SK-N-SH treated with all-trans-retinoic acid at 6 μM for 48 hours (cell line): ENCODE measurements around the gene SLC4A5.

Experiments used
- ATAC-seq: fragments of 200-7000 bp; cut with Tn5 transposase; 3 replicates; pipeline ENCODE4 v1.9.1; 2020; ENCODE audit warnings: mild to moderate bottlenecking, moderate library complexity
- ARNTL ChIP-seq: fragments of 450-650 bp; formaldehyde crosslinking; IDR thresholded peaks from 2 replicates; pipeline ENCODE4 v1.5.0; 2020; ENCODE audit warnings: low read depth, mild to moderate bottlenecking, moderate library complexity, borderline replicate concordance
- CREB5 ChIP-seq: fragments of 250-450 bp; sonication (Bioruptor Pico); IDR thresholded peaks from 2 replicates; pipeline ENCODE4 v1.5.1; 2020; ENCODE audit warnings: low read depth, mild to moderate bottlenecking, moderate library complexity
- ESRRG ChIP-seq: fragments of 250-450 bp; sonication (Bioruptor Pico); IDR thresholded peaks from 2 replicates; pipeline ENCODE4 v1.6.1; 2021; ENCODE audit warnings: mild to moderate bottlenecking
- GLIS3 ChIP-seq: fragments of 250-450 bp; sonication (Bioruptor Pico); IDR thresholded peaks from 2 replicates; pipeline ENCODE4 v1.5.0; 2020; ENCODE audit warnings: mild to moderate bottlenecking, moderate library complexity
- ISL1 ChIP-seq: fragments of 250-450 bp; sonication (Bioruptor Pico); IDR thresholded peaks from 2 replicates; pipeline ENCODE4 v2.1.2; 2022; ENCODE audit warnings: mild to moderate bottlenecking, moderate library complexity
- OSR1 ChIP-seq: fragments of 250-450 bp; sonication (Bioruptor Pico); IDR thresholded peaks from 2 replicates; pipeline ENCODE4 v1.8.0; 2022; ENCODE audit warnings: moderate library complexity, mild to moderate bottlenecking, inconsistent platforms
- PATZ1 ChIP-seq: fragments of 250-450 bp; sonication (Bioruptor Pico); IDR thresholded peaks from 2 replicates; pipeline ENCODE4 v1.8.0; 2020; ENCODE audit warnings: mild to moderate bottlenecking, moderate library complexity, borderline replicate concordance
- PPARA ChIP-seq: fragments of 250-450 bp; sonication (Bioruptor Pico); IDR thresholded peaks from 2 replicates; pipeline ENCODE4 v1.5.0; 2020; ENCODE audit warnings: mild to moderate bottlenecking, borderline replicate concordance
- RARB ChIP-seq: fragments of 250-450 bp; sonication (Bioruptor Pico); IDR thresholded peaks from 2 replicates; pipeline ENCODE4 v1.8.0; 2021; ENCODE audit warnings: mild to moderate bottlenecking, moderate library complexity
- SNAI2 ChIP-seq: fragments of 250-450 bp; sonication (Bioruptor Pico); IDR thresholded peaks from 2 replicates; pipeline ENCODE4 v1.5.0; 2020; ENCODE audit warnings: mild to moderate bottlenecking, moderate library complexity
- ZC3H10 ChIP-seq: fragments of 250-450 bp; sonication (Bioruptor Pico); IDR thresholded peaks from 2 replicates; pipeline ENCODE4 v1.5.1; 2021; ENCODE audit warnings: mild to moderate bottlenecking, moderate library complexity
- ZFP3 ChIP-seq: fragments of 250-450 bp; sonication (Bioruptor Pico); IDR thresholded peaks from 2 replicates; pipeline ENCODE4 v1.5.0; 2020; ENCODE audit warnings: mild to moderate bottlenecking, moderate library complexity
- ZNF70 ChIP-seq: fragments of 450-650 bp; formaldehyde crosslinking; IDR thresholded peaks from 2 replicates; pipeline ENCODE4 v1.5.0; 2020; ENCODE audit warnings: mild to moderate bottlenecking, moderate library complexity
- ZNF8 ChIP-seq: fragments of 450-650 bp; formaldehyde crosslinking; IDR thresholded peaks from 2 replicates; pipeline ENCODE4 v1.5.0; 2020; ENCODE audit warnings: mild to moderate bottlenecking, moderate library complexity
- TF ChIP-seq, protein P1 (sequence below): fragments of 250-450 bp; sonication (Bioruptor Pico); IDR thresholded peaks from 2 replicates; pipeline ENCODE4 v1.5.1; 2021; ENCODE audit warnings: mild to moderate bottlenecking, moderate library complexity

Gene SLC4A5

DNA sequence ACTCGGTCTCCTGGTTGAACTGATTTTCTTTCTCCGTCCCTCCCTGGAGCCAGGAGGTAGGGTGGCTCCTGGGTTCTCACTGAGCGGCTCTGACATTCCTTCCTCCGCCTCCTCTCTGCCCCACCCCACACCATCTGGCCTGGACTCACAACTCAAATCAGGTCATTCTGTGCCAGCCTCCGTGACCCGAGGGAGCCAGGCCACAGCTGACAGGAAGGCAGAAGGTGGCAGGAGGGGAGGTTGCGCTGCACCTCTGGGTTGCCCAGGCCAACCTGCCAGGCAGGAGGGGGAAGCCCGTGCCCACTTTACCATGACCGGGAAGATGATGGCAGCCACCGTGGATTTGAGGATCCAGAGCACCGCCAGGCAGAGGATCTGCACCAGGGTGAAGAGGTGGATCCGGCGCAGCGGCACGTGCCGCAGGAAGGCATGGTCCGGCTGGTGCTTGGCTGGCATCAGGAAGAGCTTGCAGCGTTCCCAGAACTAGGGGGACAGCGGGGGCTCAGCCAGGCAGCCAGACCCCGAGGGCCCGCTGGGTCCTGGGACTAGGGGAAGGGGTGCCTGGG, 116.5 kb downstream of the SLC4A5 start:
- ATAC-seq: no peak
- no peak for TF ChIP-seq RARB (CRISPR knock-in tag)
- no peak for TF ChIP-seq ARNTL (CRISPR knock-in tag)
- TF ChIP-seq ISL1 (CRISPR knock-in tag): no peak
- no peak for TF ChIP-seq ZFP3 (CRISPR knock-in tag)
- no peak for TF ChIP-seq PATZ1 (CRISPR knock-in tag)
- TF ChIP-seq, all 23 proteins: peak for 0

GRCh38 chr2:74225698-74226459, 117.3 kb downstream of the SLC4A5 start:
- TF ChIP-seq ZFP3 (CRISPR knock-in tag) (no peak), ZNF8 (CRISPR knock-in tag) (no peak), RARB (CRISPR knock-in tag) (no peak), ARNTL (CRISPR knock-in tag) (no peak), GLIS3 (CRISPR knock-in tag) (no peak), SNAI2 (CRISPR knock-in tag) (no peak), PATZ1 (CRISPR knock-in tag) (no peak), ESRRG (CRISPR knock-in tag) (no peak), CREB5 (CRISPR knock-in tag) (no peak)
- TF ChIP-seq, protein P1, sequence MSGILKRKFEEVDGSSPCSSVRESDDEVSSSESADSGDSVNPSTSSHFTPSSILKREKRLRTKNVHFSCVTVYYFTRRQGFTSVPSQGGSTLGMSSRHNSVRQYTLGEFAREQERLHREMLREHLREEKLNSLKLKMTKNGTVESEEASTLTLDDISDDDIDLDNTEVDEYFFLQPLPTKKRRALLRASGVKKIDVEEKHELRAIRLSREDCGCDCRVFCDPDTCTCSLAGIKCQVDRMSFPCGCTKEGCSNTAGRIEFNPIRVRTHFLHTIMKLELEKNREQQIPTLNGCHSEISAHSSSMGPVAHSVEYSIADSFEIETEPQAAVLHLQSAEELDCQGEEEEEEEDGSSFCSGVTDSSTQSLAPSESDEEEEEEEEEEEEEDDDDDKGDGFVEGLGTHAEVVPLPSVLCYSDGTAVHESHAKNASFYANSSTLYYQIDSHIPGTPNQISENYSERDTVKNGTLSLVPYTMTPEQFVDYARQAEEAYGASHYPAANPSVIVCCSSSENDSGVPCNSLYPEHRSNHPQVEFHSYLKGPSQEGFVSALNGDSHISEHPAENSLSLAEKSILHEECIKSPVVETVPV: no peak
- TF ChIP-seq, all 23 proteins: peak for 0
- no peak for ATAC-seq

DNA sequence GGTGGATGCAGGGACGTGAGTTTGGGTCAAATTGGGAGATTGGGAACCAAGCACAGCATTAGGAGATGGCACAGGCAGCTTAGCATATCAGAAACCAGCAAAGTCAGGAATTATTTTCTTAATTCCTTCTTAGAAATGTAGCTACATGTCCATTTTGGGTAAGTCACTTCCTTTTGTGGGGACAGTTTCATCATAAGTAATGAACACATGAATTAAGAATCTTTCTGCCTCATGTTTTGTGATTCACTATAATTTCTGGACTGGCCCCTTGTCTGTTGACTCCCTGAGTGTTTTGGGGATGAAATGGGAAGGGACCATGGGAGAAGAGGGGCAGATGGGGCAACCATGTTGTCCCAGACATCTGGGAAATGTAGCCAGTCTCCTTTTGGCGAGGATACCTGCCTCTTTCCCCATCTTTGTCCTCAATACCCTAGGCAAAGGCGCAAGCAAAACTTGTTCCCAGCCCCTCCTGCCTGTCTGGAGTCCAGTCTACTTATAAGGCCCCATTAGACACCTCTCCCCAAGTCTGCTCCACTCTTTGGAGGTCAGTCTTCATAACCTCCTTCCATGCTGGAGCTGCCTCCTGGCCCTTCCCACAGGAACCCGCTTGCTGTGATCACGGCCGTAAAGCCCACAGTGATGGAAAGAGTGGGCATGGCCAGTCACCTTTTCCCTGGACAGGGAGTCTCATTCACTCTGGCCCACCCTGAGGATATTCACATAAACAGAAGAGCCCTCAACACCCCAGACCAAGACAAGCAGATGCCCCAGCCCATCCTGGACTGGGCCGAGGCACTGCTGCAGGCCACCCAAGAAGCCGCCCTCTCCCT, 119.1 kb downstream of the SLC4A5 start:
- TF ChIP-seq OSR1 (CRISPR knock-in tag) (no peak), GLIS3 (CRISPR knock-in tag) (no peak), ZC3H10 (CRISPR knock-in tag) (no peak), ZFP3 (CRISPR knock-in tag) (no peak), ZNF70 (no peak)
- TF ChIP-seq, protein P1: no peak
- no peak for ATAC-seq

- ATAC-seq: no peak
- TF ChIP-seq, protein P1: no peak
- TF ChIP-seq OSR1 (CRISPR knock-in tag) (no peak), PPARA (CRISPR knock-in tag) (no peak), SNAI2 (CRISPR knock-in tag) (no peak), ZC3H10 (CRISPR knock-in tag) (no peak), ZNF8 (CRISPR knock-in tag) (no peak)
- TF ChIP-seq, all 23 proteins: peak for 0
Observed at GRCh38 chr2:74222300-74222650, 120.9 kb downstream of the SLC4A5 start.
